Upper lobe of left lung (tissue), 4 donors: ENCODE data around the gene TTC22.

Experiments
- CTCF ChIP-seq, 6 experiments: fragments of 450-650 bp in 4 of 6; fragments of 200-600 bp in 2 of 6; sonication (generic) in 2 of 6; IDR thresholded peaks; one replicate each; pipeline ENCODE4 v1.5.1; 2016 to 2019; ENCODE audit warnings: antibody characterized with exemption in 6 of 6
- POLR2A ChIP-seq, 4 donors: fragments of 450-650 bp; IDR thresholded peaks; one replicate each; pipeline ENCODE4 v1.5.1; 2016 to 2017; ENCODE audit warnings: antibody characterized with exemption in 4 of 4, mild to moderate bottlenecking in 2 of 4
- POLR2AphosphoS5 ChIP-seq, 2 donors: sonication (generic); formaldehyde crosslinking; IDR thresholded peaks; one replicate each; pipeline ENCODE4 v1.5.1; 2017; ENCODE audit warnings: antibody characterized with exemption in 2 of 2

GRCh38 chr1:54748094-54748835 is 52.9 kb downstream of the TTC22 start:
- no peak for TF ChIP-seq CTCF (IDR thresholded peaks at IDR 0.05)
- no peak for TF ChIP-seq POLR2AphosphoS5 (IDR thresholded peaks at IDR 0.05)
- TF ChIP-seq POLR2A (IDR thresholded peaks at IDR 0.05), result no peak
